Measurements from ENCODE around the gene TNS1. TPM values are rescaled to one million over a fixed set of nuclear protein-coding genes. Genes with fewer than 3 reads are reported as not detected.

Gene TNS1
- total RNA-seq, 2 experiments from 2014 or later = 0.92 to 0.97 TPM

DNA sequence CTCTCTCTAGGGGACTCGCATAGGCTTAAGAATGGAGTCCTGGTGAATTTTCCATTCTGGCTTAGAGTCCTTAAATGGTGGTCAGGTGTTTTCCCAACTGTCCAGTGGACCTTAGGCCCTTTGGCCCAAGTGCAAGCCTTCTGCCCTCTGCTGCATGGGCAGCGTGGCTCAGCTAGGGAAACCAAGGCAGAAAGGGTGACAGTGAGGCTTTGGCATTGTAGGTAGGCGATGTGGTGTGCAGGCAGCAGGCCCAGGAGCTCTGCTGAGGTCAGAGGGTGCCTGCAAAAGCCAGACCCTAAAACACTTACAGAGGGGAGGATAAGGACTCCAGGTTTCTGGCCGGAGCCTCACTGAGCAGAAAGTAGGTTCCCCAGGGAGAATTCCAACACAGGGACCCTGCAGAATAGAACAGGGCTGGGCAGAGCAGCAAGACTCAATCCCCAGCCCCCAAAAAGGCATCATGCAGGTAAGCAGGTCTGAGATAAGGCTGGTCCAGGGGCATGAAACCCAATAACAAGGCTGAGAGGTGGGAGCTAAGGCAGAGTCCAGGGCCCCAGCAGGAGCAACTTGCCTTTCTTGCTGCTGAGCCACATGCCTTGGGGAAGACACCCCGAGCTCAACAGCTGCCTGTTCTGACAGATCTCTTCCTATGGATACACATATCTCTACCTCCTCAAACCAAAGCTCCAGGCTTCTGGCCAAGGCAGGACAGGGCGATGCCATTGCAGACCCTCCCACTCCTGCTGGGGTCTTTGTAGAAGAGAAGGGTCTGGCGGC, 199.7 kb downstream of the TNS1 start:
- H3K9me3 Mint-ChIP-seq = no peaks in the 10 kb centered on the region
- H3K4me1 Mint-ChIP-seq (ENCODE audit: low read depth) = no peaks in the 10 kb centered on the region
- CTCF ChIA-PET = interaction anchor here (1.3 kb wide), 1 partner anchor 14 kb away, joined by 8 read pairs; no protein-coding TSS in a partner anchor
- POLR2A ChIA-PET = no interaction called here
- no peak overlapping the region for H3K4me3 Mint-ChIP-seq
- intact Hi-C loops (cut with micrococcal nuclease) = no loop called here
- H3K27me3 Mint-ChIP-seq = peaks cover 2% of the 10 kb centered on the region
- DNase-seq = no peak
- no peaks in the 10 kb centered on the region for H3K36me3 Mint-ChIP-seq
- H3K27ac Mint-ChIP-seq = no peak overlapping the region

DNA sequence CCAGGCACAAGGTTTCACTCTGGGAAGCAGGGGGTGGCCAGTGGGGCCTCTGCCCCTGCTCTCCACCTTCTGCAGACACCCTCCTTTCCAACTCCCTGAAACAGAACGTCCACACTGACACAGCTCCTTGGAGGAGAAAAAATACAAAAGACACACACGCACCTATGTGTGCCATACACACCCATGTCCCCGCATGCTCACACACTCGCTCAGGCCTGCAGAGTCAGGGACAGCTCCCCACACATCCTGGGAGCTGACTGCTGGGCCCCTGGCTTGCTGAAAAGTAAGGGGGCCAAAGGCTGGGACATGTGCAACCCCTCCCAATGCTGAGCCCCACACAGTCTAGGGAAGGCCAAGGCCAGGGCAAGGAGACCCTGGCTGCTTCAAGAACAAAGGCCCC, 200.5 kb downstream of the TNS1 start:
- no peak for DNase-seq
- intact Hi-C loops (cut with micrococcal nuclease) = no loop called here
- Mint-ChIP-seq H3K4me1 (ENCODE audit: low read depth) (no peaks in the 10 kb centered on the region), H3K9me3 (no peaks in the 10 kb centered on the region), H3K36me3 (no peaks in the 10 kb centered on the region), H3K27ac (no peak overlapping the region), H3K27me3 (peaks cover 2% of the 10 kb centered on the region), H3K4me3 (no peak overlapping the region)
- ChIA-PET POLR2A (no interaction called here), CTCF (interaction anchor here (1.3 kb wide), 1 partner anchor 13 kb away, joined by 8 read pairs; no protein-coding TSS in a partner anchor)

DNA sequence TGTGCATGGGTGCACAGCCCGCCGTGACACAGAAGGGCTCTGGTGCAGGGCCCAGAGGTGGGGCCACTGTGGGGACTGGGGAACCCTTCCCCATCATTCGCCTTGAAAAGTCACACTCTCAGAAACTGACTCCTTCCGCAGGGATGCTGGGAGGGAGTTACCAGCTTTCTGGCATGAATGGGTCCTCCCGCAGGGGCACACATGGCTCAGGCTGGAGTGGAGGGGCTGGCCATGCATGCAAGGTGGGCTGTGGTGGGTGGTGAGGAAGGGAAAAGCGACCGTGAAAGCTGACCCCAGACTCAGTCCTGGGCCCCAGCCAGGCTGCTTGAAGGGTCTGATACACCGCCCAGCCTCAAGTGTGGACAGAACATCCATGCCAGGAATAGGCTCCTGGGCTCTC, 201.1 kb downstream of the TNS1 start:
- CTCF ChIA-PET = no interaction called here

DNA sequence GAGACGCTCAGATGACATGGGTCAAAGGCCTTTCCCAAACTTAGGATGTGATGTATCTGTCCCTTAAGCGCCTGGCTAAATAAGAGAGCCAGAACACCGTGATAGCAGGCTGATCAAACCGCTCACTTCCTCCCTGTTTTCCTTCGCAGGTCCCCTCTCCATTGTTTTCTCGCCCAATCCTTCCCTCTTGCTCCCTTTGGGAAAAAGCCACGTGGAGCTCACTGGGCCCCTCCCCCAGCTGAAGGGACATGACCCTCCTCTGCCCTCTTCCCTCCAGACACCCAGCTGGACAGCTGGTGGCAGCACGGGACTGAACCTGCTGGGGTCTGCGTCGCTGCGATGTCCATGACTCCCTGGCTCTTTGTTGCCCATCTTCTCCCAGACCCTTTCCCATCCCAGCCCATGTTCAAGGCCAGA, 201.7 kb downstream of the TNS1 start:
- ChIA-PET CTCF (no interaction called here), POLR2A (no interaction called here)
- intact Hi-C loops (cut with micrococcal nuclease) = no loop called here
- Mint-ChIP-seq H3K4me3 (no peak overlapping the region), H3K27me3 (peaks cover 2% of the 10 kb centered on the region), H3K36me3 (no peaks in the 10 kb centered on the region), H3K27ac (no peak overlapping the region), H3K4me1 (ENCODE audit: low read depth) (no peaks in the 10 kb centered on the region), H3K9me3 (no peaks in the 10 kb centered on the region)
- peak; percentile 5 for DNase-seq

More for the DNA sequence above, 201.1 kb downstream of the TNS1 start:
- Mint-ChIP-seq H3K4me1 (ENCODE audit: low read depth) (no peaks in the 10 kb centered on the region), H3K9me3 (no peaks in the 10 kb centered on the region), H3K4me3 (no peak overlapping the region), H3K36me3 (no peaks in the 10 kb centered on the region), H3K27ac (no peak overlapping the region), H3K27me3 (peaks cover 2% of the 10 kb centered on the region)
- POLR2A ChIA-PET = no interaction called here
- no peak for DNase-seq
- intact Hi-C loops (cut with micrococcal nuclease) = no loop called here

DNA sequence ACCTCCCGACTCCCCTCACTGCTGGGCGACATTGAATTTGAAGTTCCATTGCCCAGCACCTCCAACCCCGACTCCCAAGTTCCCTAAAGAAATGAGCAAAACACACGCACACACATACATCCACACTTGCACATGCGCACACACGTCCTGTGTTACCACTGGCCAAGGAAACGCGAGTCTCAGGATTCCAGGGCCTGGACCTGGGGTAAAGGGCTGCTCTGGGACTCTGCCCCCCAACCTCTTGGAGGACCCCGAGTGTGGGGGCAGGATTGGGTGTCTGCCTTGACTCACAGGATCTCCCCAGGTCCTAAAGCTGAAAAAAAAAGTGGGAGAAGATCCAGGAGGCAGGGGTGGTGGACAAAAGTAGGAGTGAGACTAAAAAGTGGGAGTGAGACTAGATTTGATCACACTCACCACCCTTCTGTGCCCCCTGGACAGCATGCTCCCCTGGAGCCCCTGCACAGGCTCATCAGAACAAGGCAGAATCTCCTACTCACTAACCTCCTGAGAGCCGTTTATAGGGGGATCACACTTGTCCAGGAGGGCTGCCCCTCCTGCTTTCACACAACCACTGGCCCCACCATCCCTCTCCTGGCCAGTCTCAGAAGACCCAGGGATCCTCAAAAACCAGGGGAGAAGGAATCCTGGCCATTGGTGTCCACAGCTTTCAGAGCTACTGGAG, 202.2 kb downstream of the TNS1 start:
- Mint-ChIP-seq H3K27me3 (peaks cover 2% of the 10 kb centered on the region), H3K27ac (no peak overlapping the region), H3K4me1 (ENCODE audit: low read depth) (no peaks in the 10 kb centered on the region), H3K4me3 (no peak overlapping the region), H3K36me3 (no peaks in the 10 kb centered on the region), H3K9me3 (no peaks in the 10 kb centered on the region)
- CTCF ChIA-PET = no interaction called here
- POLR2A ChIA-PET = no interaction called here
- DNase-seq = peak; percentile 4
- intact Hi-C loops (cut with micrococcal nuclease) = no loop called here

DNA sequence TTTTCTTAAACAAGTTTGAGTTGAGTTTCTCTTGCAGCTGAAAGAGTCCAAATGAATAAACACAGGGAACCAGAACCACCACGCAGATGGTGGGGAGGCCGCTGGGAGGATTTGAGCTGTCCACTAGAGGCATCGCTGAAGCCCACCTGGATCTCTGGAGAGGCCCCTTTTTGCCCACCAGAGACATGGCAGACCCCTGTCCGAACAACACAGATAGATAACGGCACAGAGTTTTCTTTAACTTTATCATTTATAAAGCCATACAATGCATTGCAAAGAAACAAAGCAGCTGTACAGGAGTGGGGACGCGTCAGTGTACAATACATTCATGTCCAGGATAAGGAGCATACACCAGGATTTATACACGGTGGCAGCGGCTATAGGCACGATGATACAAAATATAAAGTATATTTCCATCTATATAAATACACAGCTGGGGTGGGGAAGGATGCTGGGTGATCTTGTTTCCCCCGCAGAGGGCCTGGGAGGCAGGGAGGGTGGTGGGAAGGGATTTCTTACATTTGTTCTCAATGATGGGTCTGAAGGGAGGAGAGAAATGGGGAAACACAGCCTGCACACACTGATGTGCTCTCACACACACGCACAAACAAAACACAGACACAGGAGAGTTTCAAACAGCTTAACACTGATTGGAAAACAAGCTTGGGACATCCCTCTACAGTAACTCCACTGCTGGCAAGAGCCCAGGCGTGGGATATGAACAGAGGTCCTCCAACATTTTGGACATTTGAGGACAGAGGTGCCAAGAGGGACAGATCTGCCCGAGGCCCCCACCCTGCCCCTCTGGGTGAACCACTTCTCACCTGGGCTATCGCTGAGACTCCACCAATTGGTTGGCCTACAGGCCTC, 203.0 kb downstream of the TNS1 start:
- DNase-seq = peak; percentile 5
- ChIA-PET POLR2A (no interaction called here), CTCF (interaction anchor here (1.0 kb wide), 1 partner anchor 10 kb away, joined by 7 read pairs; no protein-coding TSS in a partner anchor)
- Mint-ChIP-seq H3K27me3 (peaks cover 2% of the 10 kb centered on the region), H3K27ac (no peak overlapping the region), H3K4me3 (no peak overlapping the region), H3K9me3 (no peaks in the 10 kb centered on the region), H3K4me1 (ENCODE audit: low read depth) (no peaks in the 10 kb centered on the region), H3K36me3 (no peaks in the 10 kb centered on the region)
- intact Hi-C loops (cut with micrococcal nuclease) = no loop called here

DNA sequence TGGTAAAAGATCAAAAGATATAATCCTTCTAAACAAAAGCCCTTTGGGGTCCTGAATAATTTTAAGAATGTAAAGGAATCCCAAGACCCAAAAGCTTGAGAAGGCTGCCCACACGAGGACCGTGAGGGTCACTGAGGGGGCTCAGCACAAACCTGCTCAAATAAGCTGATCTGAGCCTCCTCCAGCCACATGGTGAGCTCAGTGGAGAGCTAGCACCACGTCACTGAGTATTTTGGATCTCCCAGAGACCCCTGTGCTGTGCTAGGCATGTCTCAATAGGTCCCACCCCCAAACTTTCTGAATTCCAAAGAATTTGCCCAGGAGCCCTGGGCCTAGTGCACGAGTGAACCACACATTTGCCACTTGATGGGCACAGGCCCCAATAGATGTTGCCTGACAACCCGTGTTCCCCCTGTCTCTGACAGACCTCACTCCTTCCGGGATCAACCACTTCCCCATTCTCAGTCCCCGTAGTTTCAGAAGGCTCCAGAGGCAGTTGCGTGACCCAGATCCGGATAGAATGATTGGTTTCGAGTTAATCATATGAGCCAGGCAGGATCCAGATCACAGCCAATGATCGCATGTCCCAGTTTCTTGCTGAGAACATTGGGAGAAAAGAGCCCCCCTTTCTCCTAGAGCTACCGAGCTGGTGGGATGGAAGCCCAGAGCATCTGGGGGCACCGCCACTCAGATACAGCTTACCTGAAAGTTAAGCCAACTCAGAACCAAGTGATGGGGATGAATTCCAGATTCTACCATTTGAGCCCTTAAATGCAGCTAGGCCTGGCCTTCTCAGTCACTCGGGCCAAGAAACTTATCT, 203.8 kb downstream of the TNS1 start:
- ChIA-PET CTCF (interaction anchor here (1.0 to 3.5 kb wide), 2 partner anchors 10 to 13 kb away, joined by 7 to 16 read pairs; no protein-coding TSS in a partner anchor), POLR2A (no interaction called here)
- H3K4me3 Mint-ChIP-seq = no peak overlapping the region
- peak; percentile 3 for DNase-seq
- intact Hi-C loops (cut with micrococcal nuclease) = no loop called here
- no peak overlapping the region for H3K27ac Mint-ChIP-seq
- peaks cover 2% of the 10 kb centered on the region for H3K27me3 Mint-ChIP-seq
- H3K4me1 Mint-ChIP-seq (ENCODE audit: low read depth) = no peaks in the 10 kb centered on the region
- H3K36me3 Mint-ChIP-seq = no peaks in the 10 kb centered on the region
- H3K9me3 Mint-ChIP-seq = no peaks in the 10 kb centered on the region

DNA sequence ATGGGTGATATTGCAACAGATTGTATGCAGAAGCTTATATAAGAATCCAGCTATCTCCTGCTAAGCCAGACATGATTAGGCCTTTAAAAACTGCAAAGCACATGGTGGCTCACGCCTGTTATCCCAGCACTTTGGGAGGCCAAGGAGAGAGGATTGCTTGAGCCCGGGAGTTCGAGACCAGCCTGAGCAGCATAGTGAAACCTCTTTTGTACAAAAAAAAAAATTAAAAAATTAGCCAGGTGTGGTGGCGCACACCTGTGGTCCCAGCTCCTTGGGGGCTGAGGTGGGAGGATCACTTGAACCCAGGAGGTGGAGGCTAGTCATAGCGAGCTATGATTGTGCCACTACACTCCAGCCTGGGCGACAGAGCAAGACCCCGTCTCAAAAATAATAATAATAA, 204.6 kb downstream of the TNS1 start:
- ChIA-PET CTCF (interaction anchor here (3.5 kb wide), 1 partner anchor 13 kb away, joined by 16 read pairs; no protein-coding TSS in a partner anchor), POLR2A (no interaction called here)
- no peak overlapping the region for H3K4me3 Mint-ChIP-seq
- no peak overlapping the region for H3K27ac Mint-ChIP-seq
- H3K4me1 Mint-ChIP-seq (ENCODE audit: low read depth) = no peaks in the 10 kb centered on the region
- intact Hi-C loops (cut with micrococcal nuclease) = no loop called here
- no peaks in the 10 kb centered on the region for H3K9me3 Mint-ChIP-seq
- no peak for DNase-seq
- H3K27me3 Mint-ChIP-seq = peaks cover 2% of the 10 kb centered on the region
- H3K36me3 Mint-ChIP-seq = no peaks in the 10 kb centered on the region

DNA sequence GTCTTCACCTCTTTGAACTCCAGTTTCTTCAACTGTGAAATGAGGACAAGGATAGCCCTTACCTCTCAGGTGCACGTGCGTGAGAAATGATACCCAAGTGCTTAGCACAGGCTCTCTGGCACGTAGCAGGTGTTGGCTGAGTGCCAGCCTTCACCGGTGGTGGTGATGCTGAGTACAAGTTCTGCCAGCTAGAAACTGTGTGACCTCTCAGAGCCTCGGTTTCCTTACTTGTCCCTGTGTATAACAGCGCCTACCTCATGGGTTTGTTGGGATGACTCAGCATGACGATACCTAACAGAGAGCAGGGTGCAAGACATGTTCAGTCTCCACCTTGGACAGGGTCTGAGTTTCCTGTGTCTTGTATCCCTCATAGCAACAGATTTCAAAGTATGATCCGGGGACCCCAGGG, 205.1 kb downstream of the TNS1 start:
- CTCF ChIA-PET = interaction anchor here (0.8 to 3.5 kb wide), 2 partner anchors 8 to 12 kb away, joined by 4 to 16 read pairs; no protein-coding TSS in a partner anchor
- Mint-ChIP-seq H3K4me1 (ENCODE audit: low read depth) (no peaks in the 10 kb centered on the region), H3K9me3 (no peaks in the 10 kb centered on the region), H3K27me3 (peaks cover 2% of the 10 kb centered on the region), H3K27ac (no peak overlapping the region), H3K36me3 (no peaks in the 10 kb centered on the region), H3K4me3 (no peak overlapping the region)
- no peak for DNase-seq
- POLR2A ChIA-PET = no interaction called here
- intact Hi-C loops (cut with micrococcal nuclease) = no loop called here

DNA sequence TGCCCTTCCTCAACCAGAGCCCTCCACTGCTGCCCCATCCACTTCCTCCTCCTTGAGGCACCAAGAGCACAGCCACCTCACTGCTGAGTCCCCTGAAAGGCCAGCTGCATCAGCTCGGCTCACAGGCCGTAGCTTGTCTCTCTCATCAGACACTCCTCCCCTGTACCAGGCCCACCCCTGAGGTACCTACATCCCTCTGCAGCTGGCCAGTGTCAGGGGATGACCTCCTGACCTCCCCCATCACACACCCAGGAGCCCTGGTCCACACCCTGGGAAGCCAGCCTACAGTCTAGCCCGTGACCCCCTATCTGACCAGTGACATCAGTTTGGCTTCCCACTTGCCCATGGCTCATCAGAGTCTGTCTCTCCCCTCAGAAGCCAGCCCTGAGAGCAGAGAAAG, 205.6 kb downstream of the TNS1 start:
- DNase-seq = no peak
- Mint-ChIP-seq H3K36me3 (no peaks in the 10 kb centered on the region), H3K9me3 (no peaks in the 10 kb centered on the region), H3K27ac (no peak overlapping the region), H3K4me1 (ENCODE audit: low read depth) (no peaks in the 10 kb centered on the region), H3K4me3 (no peak overlapping the region), H3K27me3 (peaks cover 2% of the 10 kb centered on the region)
- intact Hi-C loops (cut with micrococcal nuclease) = no loop called here
- ChIA-PET POLR2A (no interaction called here), CTCF (interaction anchor here (0.8 to 3.5 kb wide), 2 partner anchors 8 to 12 kb away, joined by 4 to 16 read pairs; no protein-coding TSS in a partner anchor)

DNA sequence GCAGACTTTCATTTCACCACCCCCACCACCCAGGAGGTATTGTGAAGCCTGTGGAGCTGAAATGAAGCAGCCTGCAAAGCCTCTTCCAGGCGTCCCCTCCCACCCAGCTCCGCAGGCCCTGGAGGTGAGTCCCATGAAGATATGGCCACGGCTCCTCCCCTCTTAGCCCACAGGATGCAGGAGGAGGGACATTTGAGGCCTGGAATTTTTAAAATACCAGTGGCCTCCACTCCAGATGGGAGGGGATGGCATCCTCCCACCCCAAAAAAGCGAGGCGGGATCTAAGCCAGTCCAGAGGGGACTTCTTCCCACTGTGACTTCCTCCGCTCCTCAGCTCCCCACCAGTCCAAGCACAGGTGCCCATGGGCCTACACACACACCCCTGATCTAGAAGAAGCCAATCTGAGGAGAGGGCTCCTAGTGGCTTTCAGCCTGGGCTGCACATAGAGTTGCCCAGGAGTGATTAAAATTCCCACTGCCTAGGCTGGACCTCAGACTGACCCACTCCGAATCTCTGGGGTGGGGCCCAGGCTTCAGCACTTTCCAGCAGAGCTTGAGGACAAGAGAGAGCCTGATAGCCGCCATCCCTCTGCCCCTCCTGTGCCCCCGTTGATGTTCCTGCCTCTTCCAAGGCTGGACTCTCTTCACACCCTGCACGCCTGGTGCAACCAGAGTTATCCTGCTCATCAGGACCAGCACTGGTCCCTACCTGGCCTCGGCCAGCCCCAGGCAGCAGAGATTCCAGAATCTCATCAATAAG, 206.9 kb downstream of the TNS1 start:
- DNase-seq = no peak
- POLR2A ChIA-PET = no interaction called here
- Mint-ChIP-seq H3K27me3 (peaks cover 2% of the 10 kb centered on the region), H3K4me3 (no peak overlapping the region), H3K9me3 (no peaks in the 10 kb centered on the region), H3K27ac (no peak overlapping the region), H3K4me1 (ENCODE audit: low read depth) (no peaks in the 10 kb centered on the region), H3K36me3 (no peaks in the 10 kb centered on the region)
- intact Hi-C loops (cut with micrococcal nuclease) = no loop called here
- CTCF ChIA-PET = interaction anchor here (3.5 kb wide), 1 partner anchor 10 kb away, joined by 16 read pairs; no protein-coding TSS in a partner anchor
